Thyroid gland (tissue), 4 donors: Measurements from ENCODE around the gene KIRREL3. TPM values are rescaled to one million over a fixed set of nuclear protein-coding genes. Genes with fewer than 3 reads are reported as not detected.

Source experiments
- DNase-seq, 2 donors: peaks; one replicate each; pipeline ENCODE4 v3.0.0-alpha.2; 2019
- H3K27ac ChIP-seq, 3 donors: fragments of 200-600 bp; sonication (generic); 1 replicate in 2 of 3; 2 replicates in 1 of 3; pipeline ENCODE4 v1.5.1; 2016 to 2019; ENCODE audit warnings: mild to moderate bottlenecking in 1 of 3, moderate library complexity in 1 of 3
- H3K27me3 ChIP-seq: fragments of 200-600 bp; sonication (generic); one replicate; pipeline ENCODE4 v1.5.1; 2019
- H3K36me3 ChIP-seq, 2 donors: fragments of 200-600 bp; sonication (generic); one replicate each; pipeline ENCODE4 v1.5.1; 2016 to 2019
- H3K4me1 ChIP-seq, 2 donors: fragments of 200-600 bp; sonication (generic); one replicate each; pipeline ENCODE4 v1.5.1; 2017 to 2019
- H3K4me3 ChIP-seq, 3 donors: fragments of 200-600 bp; sonication (generic); replicated peaks in 1 of 3; 1 replicate in 2 of 3; 2 replicates in 1 of 3; pipeline ENCODE4 v1.5.1; 2016; ENCODE audit warnings: mild to moderate bottlenecking in 1 of 3
- H3K9me3 ChIP-seq: fragments of 200-600 bp; sonication (generic); one replicate; pipeline ENCODE4 v1.5.1; 2017
- POLR2A ChIP-seq, 2 donors: fragments of 450-650 bp; IDR thresholded peaks; one replicate each; pipeline ENCODE4 v1.6.1; 2017; ENCODE audit warnings: antibody characterized with exemption in 2 of 2, mild to moderate bottlenecking in 2 of 2, moderate library complexity in 1 of 2
- WGBS, 2 donors: methylation state at CpG; one replicate each; pipeline ENCODE4 v1.1.5; 2017; 5-methylcytosine and 5-hydroxymethylcytosine counted together
- intact Hi-C: fragments of 100-400 bp; cut with DNase I; formaldehyde crosslinking; loops from one replicate; pipeline ENCODE4 v1.15.1; 2023
- total RNA-seq, 4 donors: library from RNA; depleted of rRNA; stranded (reverse); fragments of >200 nt; gene quantifications; one replicate each; pipeline ENCODE4 v1.2.3, GENCODE V29; 2016
- TF ChIP-seq, protein P1 (sequence below), 6 experiments: fragments of 200-600 bp in 3 of 6; fragments of 450-650 bp in 3 of 6; sonication (generic) in 3 of 6; IDR thresholded peaks; one replicate each; pipeline ENCODE4 v1.5.1; 2016 to 2019; ENCODE audit warnings: antibody characterized with exemption in 6 of 6, mild to moderate bottlenecking in 2 of 6, inconsistent platforms in 1 of 6, moderate library complexity in 1 of 6

Gene KIRREL3
- total RNA-seq, 4 donors from 2014 or later, result 0.78 TPM; not detected in 3

DNA sequence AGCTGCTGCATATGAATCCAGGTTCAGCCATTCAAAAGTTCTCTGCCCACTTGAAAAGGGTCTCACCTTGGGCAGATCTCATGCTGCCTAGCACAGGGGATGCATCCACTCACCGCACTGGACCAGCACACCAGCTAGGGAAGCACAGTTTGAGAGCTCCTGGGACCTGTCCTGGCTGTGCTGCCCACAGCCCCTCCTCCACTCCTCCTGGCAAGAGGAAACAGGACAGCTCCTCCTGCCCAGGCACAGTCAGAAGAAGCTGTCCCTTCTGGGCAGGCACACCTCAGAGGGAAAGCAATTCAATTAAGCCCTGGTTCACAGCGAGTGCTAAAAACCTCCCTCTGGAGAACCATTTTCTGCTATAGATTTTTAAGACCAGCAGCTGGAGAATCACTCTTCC lies 498.4 kb downstream of the KIRREL3 start:
- H3K27ac ChIP-seq, result no peak overlapping the region
- no peak for DNase-seq
- H3K4me1 ChIP-seq, result no peaks in the 10 kb centered on the region
- H3K36me3 ChIP-seq, result no peaks in the 10 kb centered on the region
- H3K9me3 ChIP-seq, result no peaks in the 10 kb centered on the region
- 13 to 27% methylated on average over 1 of the region's 2 CpGs for WGBS, 2 donors
- no peaks in the 10 kb centered on the region for H3K27me3 ChIP-seq
- TF ChIP-seq POLR2A (IDR thresholded peaks at IDR 0.05), result no peak
- TF ChIP-seq, protein P1, sequence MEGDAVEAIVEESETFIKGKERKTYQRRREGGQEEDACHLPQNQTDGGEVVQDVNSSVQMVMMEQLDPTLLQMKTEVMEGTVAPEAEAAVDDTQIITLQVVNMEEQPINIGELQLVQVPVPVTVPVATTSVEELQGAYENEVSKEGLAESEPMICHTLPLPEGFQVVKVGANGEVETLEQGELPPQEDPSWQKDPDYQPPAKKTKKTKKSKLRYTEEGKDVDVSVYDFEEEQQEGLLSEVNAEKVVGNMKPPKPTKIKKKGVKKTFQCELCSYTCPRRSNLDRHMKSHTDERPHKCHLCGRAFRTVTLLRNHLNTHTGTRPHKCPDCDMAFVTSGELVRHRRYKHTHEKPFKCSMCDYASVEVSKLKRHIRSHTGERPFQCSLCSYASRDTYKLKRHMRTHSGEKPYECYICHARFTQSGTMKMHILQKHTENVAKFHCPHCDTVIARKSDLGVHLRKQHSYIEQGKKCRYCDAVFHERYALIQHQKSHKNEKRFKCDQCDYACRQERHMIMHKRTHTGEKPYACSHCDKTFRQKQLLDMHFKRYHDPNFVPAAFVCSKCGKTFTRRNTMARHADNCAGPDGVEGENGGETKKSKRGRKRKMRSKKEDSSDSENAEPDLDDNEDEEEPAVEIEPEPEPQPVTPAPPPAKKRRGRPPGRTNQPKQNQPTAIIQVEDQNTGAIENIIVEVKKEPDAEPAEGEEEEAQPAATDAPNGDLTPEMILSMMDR (IDR thresholded peaks at IDR 0.05), result no peak
- no peak overlapping the region for H3K4me3 ChIP-seq
- intact Hi-C loops, result no loop called here

DNA sequence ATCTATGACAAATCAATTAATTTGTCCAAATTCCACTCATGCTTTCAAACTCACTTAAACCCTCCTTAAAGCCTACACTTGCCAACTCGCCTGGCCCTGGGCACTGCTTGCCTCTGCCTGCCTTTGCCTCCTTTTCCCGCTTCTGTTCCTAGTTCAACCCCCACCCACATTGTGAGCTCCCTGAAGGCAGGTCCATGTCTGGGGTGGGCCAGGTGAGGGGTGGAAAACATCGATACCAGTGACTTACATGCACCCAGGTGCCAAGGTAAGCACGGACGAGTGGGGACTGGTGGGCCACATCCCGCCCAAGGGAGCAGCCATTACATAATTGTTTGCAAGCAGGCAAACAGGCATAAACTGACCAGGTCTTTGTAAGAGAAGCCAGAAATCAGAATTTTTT lies 498.9 kb downstream of the KIRREL3 start:
- H3K9me3 ChIP-seq, result no peaks in the 10 kb centered on the region
- no peaks in the 10 kb centered on the region for H3K4me1 ChIP-seq
- intact Hi-C loops, result no loop called here
- H3K36me3 ChIP-seq, result no peaks in the 10 kb centered on the region
- H3K27me3 ChIP-seq, result no peaks in the 10 kb centered on the region
- DNase-seq, result no peak
- TF ChIP-seq POLR2A (IDR thresholded peaks at IDR 0.05), result no peak
- TF ChIP-seq, protein P1 (IDR thresholded peaks at IDR 0.05), result no peak
- 80 to 84% methylated on average over 6 of the region's 6 CpGs for WGBS, 2 donors
- no peak overlapping the region for H3K4me3 ChIP-seq
- H3K27ac ChIP-seq, result no peak overlapping the region

DNA sequence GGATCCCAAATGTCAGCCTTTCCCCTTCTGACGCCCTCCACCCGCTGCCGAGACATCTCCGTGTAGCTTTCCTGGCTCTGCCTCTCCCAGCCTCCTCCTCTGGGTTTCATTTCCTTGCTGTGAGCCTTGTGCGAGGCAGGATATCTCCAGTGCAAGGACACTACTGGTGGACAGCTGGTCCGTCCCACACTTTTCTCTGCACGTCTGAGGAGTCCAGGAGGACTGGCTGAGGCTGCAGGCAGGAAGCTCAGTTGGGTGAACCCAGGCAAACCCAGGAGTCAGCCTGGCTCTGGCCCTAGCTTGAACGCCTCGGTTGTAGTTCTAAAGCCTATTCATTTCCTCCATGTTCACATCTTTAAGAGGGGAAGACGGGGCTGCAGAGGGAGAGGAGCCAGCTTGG lies 499.6 kb downstream of the KIRREL3 start:
- Histone ChIP-seq H3K4me1 (no peaks in the 10 kb centered on the region), H3K27ac (no peak overlapping the region), H3K36me3 (no peaks in the 10 kb centered on the region), H3K27me3 (no peaks in the 10 kb centered on the region), H3K4me3 (no peak overlapping the region), H3K9me3 (no peaks in the 10 kb centered on the region)
- 68 to 75% methylated on average over 10 of the region's 10 CpGs for WGBS, 2 donors
- no peak for DNase-seq
- intact Hi-C loops, result no loop called here
- TF ChIP-seq POLR2A (IDR thresholded peaks at IDR 0.05), result no peak
- TF ChIP-seq, protein P1 (IDR thresholded peaks at IDR 0.05), result no peak

DNA sequence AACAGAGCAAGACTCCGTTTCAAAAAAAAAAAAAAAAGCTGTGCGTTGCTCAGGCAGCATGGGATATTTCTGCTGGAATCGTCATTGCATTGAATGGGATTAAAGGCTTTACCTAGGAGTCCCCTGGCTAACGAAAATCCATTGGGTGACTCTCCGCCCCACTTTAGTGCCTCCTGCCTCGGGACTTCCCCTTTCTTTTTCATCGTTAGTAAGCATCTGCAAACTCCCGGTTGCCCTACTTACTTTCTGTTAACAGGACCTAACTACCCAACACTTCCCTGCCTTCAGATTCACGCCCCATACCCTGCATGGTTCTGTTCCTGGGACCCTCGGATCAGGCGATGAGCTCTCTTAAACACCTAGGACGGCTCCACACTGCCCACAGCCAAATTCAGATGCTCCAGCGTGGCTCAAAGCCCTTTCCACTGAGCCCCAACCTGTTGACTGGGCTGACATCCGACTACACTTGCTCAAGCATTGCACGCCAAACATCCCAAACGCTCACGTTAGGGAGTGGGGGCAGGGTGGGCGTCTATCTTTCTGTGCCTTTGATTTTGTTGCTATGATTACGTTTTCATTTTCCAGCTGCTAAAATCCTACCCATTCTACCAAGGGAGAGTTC lies 501.3 kb downstream of the KIRREL3 start:
- Histone ChIP-seq H3K4me1 (no peaks in the 10 kb centered on the region), H3K27ac (no peak overlapping the region), H3K4me3 (no peak overlapping the region), H3K36me3 (no peaks in the 10 kb centered on the region), H3K9me3 (no peaks in the 10 kb centered on the region), H3K27me3 (no peaks in the 10 kb centered on the region)
- TF ChIP-seq, protein P1 (IDR thresholded peaks at IDR 0.05), result no peak
- no peak for TF ChIP-seq POLR2A (IDR thresholded peaks at IDR 0.05)
- no peak for DNase-seq
- intact Hi-C loops, result no loop called here
- WGBS, 2 donors, result 48 to 52% methylated on average over 19 of the region's 19 CpGs

DNA sequence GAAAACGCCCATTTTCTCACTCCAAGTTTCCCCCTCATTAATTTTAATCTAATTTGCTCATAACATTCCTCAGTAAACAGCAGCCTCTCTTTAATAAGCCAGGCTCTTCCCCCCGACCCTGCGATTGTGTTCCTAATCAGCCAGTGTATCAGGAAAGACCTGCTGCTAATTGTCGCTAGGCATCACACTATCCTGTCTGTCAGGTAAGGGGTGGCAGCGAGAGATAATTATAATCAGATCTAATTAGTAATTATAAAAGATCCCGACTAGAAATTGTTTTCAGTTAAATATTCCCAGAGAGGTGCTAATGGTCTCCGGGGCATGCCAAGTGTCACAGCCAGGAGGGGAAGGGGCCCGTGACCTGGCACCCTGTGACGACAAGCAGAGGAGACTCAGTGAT lies 502.3 kb downstream of the KIRREL3 start:
- Histone ChIP-seq H3K4me1 (no peaks in the 10 kb centered on the region), H3K27me3 (no peaks in the 10 kb centered on the region), H3K27ac (no peak overlapping the region), H3K4me3 (no peak overlapping the region), H3K36me3 (no peaks in the 10 kb centered on the region), H3K9me3 (no peaks in the 10 kb centered on the region)
- 58 to 60% methylated on average over 9 of the region's 9 CpGs for WGBS, 2 donors
- intact Hi-C loops, result no loop called here
- TF ChIP-seq POLR2A (IDR thresholded peaks at IDR 0.05), result no peak
- TF ChIP-seq, protein P1 (IDR thresholded peaks at IDR 0.05), result no peak
- no peak for DNase-seq
